ENCODE measurements around the gene SLC5A6.

DNA sequence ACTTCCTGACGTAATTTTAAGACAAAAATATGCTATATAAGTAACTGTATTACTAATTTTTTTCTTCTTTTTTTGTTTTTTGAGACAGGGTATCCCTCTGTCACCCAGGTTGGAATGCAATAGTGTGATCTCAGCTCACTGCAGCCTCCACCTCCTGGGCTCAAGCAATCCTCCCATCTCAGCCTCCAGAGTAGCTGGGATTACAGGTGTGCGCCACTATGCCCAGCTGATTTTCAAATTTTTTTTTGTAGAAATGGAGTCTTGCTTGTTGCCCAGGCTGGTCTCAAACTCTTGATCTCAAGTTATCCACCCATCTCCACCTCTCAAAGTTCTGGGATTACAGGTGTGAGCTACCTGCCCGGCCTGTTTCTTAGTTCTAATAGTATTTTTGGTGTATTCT, 33.6 kb downstream of the SLC5A6 start:
- TF ChIP-seq, protein P1, sequence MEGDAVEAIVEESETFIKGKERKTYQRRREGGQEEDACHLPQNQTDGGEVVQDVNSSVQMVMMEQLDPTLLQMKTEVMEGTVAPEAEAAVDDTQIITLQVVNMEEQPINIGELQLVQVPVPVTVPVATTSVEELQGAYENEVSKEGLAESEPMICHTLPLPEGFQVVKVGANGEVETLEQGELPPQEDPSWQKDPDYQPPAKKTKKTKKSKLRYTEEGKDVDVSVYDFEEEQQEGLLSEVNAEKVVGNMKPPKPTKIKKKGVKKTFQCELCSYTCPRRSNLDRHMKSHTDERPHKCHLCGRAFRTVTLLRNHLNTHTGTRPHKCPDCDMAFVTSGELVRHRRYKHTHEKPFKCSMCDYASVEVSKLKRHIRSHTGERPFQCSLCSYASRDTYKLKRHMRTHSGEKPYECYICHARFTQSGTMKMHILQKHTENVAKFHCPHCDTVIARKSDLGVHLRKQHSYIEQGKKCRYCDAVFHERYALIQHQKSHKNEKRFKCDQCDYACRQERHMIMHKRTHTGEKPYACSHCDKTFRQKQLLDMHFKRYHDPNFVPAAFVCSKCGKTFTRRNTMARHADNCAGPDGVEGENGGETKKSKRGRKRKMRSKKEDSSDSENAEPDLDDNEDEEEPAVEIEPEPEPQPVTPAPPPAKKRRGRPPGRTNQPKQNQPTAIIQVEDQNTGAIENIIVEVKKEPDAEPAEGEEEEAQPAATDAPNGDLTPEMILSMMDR (IDR thresholded peaks at IDR 0.05; ENCODE audit: control extremely low read depth in 1 of 3, insufficient read depth in 1 of 3, low read depth in 1 of 3, low read length in 3 of 3), result no peak
- no peak for TF ChIP-seq SP2 (IDR thresholded peaks at IDR 0.05; ENCODE audit: low read length)
